Activated T-cell treated with anti-CD3 and anti-CD28 coated beads for 1 hour (primary cell): ENCODE measurements around the gene FBH1.
"Not testable (repeated sequence)": the region's sequence is repeated elsewhere in the genome, so short reads cannot be mapped to it uniquely, and the experiment has no call there.

Source experiments
- DNase-seq: peaks from one replicate; pipeline ENCODE4 v3.0.0-alpha.2; 2020; ENCODE audit warnings: low read depth

FBH1 gene

DNA sequence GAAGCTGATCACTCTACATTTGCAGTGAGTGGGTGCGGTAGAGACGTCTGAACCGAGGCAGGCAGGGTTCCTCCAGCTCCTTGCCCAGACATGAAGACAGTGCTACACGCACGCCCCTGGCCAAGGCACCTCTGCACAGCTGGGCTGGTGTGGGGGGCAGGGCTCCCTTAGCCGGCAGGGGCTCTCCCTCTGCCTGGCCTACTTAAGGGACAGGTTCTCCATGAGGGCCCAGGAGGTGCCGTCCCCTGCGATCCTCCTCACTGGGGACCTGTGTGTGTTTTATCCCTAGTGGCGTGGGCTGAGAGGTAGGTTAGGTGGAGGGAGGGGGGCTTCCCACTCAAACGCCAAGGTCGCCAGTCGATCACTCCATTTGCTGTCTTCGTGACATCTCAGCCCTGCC, 52.0 kb downstream of the FBH1 start:
- no peak for DNase-seq

DNA sequence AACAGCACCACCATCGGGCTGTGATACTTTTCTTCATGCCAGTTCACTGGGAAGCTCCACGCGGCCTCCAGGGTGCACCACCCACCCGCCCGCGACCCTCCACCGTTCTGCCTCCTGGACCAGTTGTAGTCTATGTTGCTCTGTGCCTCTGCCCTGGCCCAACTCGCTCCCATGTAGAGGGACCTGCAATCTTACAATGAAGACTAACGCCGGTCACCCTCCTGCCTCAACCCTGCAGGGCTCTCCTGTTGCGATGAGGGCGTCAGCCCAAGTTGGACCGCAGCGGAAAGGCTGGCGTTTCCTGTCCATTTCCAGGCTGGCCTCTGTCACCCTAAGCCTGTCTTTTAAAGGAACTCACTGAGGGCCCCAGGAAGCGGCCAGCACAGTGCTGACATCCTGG, 52.4 kb downstream of the FBH1 start:
- DNase-seq = no peak

DNA sequence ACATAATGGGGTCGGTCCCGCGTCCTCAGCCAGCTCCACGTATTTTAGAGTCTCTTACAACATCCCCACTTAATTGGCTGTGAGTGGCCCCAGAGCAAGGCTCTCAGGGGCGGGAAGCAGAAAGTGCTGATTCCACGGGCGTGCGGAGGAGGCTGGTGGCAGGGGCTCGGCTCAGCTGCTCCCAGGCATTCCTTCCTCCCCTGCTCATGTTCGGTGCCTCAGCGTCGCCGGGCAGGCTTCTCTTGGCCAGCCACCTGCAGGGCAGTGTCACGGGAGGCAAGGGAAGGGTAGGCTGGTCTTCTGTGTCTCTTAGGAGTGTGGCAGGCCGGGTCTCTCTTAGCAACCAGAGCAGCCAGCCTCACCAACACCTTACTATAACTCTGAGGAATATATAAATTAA, 53.5 kb downstream of the FBH1 start:
- no peak for DNase-seq

DNA sequence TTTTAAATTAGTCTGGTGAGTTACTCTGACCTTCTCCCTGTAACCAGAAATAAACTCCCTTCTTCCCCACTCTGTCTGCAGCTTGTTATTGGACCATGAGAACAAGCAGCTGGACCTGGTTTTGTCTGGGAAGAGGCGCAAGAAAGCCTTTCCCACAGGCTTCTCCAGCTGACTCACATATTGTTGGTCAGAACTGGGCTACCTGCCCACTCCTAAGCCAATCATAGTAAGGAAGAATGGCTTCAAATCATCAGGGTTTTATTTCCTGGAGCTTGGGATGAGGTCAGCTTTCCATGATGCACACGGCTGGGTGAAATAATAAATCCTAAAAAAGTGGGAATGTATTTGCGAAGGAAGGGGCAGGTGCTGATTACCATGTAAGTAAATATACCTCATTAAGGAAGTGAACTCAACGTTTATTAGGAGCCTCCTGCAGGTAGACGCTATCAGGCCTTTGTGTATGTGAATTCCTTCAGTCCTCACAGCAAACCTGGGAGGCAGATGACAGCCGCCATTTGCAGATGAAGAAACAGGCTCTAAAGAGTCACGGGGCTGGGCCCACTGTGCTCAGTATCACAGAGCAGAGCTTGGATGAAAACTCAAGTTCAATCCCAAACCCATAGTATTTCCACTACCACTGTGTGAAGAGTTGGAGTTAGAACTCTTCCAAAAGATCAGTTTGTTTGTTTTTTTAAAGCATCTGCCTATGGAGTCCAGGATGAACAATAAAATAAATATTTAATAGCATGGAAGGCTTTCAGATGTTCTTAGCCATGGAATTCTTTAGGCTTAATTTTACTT, 54.5 kb downstream of the FBH1 start:
- DNase-seq = no peak

DNA sequence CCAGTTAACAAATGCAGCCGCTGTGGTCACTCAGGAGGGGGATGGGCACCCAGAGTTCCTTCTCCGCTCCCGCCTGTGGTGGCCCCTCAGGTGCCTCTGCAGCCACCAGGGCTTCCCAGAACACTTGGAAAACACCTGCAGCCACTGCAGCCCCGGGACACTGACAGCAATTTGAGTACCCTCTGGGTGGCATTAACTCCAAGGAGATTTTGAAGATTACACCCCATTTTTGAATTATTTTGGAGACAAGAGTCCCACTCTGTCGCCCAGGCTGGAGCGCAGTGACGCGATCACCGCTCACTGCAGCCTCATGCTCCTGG, 55.1 kb downstream of the FBH1 start:
- no peak for DNase-seq

DNA sequence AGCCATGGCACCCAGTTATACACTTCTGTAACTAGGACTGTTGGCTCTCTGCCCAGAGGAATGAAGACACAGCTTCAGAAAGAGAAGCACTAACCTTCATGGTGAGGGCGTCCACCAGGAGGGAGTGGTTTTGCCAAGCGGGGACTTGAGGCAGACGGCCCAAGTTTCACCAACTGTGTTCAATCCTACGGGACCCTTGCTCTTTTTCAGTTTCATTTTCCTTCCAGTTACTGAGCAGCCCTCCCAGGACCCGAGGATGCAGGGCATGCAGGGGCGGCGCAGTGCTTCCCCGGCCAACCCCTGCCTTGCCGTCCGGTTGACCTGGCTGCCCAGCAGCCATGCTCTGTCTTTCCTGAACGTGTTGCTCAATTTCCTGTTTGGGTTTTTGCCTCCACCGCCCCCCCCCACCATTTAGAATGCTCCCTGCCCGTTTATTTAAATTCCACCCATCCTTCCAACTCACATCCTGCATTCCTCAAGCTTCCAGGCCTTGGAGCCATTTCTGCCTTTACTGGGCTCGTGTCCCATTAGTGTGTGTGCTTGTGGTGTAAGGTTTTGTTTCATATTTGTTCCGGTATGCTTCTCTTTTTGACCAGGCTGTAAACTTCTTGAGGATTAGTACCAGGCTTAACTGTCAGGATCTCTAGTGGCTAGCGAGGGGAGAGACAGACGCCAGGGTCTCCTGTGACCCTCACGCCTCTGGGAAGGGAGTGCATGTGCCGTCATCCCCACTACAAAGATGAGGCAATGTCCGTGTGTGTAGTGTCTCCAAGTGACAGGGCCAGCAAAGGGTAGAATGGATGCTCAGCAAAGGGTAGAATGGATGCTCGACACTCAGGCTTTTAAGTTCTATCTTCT, 55.7 kb downstream of the FBH1 start:
- no peak for DNase-seq

DNA sequence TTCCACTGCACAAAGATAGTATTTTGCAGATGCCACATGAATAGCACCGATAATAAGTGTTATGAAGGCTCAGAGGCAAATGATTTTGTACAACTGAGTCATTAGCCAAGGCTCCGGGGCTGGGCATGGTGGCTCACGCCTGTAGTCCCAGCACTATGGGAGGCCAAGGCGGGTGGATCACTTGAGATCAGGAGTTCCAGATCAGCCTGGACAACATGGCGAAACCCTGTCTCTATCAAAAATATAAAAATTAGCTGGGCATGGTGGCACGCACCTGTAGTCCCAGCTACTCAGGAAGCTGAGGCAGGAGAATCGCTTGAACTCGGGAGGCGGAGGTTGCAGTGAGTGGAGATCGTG, 56.4 kb downstream of the FBH1 start:
- not testable (repeated sequence) for DNase-seq

DNA sequence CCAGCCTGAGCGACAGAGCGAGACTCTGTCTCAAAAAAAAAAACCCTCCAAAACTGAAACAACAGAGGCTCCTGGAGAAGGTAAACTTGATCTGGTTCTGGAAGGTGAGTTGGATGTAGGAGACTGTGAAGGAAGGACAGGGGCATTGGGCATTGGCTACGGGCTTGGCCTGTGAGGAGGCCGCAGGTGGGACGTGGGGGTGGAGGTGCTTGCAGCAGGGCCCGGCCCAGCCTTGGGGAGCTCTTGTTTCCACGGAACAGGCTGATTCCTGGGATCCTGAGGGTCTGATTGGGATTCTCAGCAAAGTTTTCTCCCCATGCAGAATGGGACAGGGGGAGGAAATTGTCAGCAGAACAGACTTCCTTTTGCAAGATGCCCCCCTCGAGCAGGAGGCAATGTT, 56.7 kb downstream of the FBH1 start:
- DNase-seq = no peak

DNA sequence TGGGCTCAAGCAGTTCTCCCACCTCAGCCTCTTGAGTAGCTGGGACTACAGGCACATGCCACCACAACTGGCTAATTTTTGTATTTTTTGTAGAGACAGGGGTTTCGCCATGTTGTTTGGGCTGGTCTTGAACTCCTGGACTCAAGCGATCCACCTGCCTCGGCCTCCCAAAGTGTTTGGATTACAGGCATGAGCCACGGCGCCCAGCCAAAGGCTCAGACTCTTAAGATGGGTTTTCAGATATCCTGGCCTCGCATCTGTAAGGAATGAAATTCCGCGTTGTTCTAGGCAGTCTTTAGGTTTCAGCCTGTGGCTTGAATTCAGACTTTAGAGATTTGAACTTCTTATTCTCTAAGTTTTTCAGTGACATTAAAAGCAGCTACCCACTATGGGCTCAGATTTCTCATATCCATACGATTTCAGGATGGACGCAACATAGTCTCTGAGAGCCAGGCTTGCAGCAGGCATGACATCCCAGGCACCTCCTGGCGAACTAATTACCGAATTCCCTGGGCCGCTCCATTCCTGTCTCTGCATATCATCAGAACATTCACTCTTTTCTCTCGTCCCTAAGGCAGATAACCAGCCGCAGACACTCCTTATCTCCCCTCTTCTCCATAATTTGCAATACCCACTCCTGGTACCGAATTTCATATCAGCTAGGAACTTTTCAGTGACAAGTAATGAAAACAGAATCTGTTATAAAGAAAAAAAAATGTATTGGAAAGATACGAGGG, 57.6 kb downstream of the FBH1 start:
- DNase-seq = no peak

DNA sequence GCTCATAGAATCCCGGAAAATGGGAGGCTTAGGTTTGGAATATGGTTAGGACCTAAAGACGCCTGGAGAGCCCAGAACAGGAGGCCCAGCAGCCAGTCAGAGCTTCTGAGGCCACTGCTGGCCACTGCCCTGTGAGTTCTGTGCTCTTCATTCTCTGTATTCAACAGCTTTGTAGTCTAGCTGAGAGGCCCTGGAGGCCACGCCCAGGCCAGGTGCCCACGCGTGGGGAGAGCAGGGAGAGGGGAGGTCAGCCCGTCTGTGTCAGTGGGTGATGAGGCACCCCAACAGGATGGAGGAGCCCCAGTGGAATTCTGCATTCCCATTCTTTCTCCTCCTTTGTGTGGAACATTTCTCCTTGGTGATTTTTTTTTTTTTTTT, 58.2 kb downstream of the FBH1 start:
- DNase-seq = no peak

DNA sequence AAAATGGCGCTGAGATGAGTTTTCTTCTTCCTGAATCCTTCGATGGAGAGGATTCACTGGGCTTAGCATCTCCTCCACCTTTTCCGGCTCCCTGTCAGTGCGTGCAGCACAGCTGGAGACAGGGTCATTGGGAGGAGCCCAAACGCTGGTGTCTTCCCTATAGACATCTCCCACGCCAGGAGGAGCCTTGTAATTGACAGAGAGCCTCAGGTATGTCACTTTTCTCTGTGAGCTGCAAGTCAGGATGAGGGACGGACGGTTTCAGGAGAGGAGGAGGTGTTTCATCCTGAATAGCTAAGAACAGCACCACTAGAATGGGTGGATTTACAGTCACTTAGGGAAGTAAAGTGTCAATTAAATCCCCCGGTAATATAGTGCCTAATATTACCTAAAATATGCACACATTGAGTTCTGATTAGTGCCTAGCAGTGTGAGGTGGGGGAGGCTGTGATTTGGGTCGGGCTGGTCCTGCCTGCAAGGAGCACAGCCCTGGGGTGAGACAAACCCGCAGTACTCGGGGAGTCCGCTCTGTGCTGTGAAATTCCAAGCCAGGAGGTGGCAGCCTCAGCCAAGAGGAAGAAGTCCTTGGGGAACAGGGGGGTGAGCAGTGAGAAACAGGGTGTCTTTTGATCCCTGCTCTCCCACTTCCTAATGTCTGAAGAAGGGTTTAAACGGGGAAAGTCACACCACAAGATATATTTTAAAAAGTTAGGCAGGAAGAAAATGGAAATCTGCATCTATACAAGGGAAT, 59.1 kb downstream of the FBH1 start:
- DNase-seq = no peak

DNA sequence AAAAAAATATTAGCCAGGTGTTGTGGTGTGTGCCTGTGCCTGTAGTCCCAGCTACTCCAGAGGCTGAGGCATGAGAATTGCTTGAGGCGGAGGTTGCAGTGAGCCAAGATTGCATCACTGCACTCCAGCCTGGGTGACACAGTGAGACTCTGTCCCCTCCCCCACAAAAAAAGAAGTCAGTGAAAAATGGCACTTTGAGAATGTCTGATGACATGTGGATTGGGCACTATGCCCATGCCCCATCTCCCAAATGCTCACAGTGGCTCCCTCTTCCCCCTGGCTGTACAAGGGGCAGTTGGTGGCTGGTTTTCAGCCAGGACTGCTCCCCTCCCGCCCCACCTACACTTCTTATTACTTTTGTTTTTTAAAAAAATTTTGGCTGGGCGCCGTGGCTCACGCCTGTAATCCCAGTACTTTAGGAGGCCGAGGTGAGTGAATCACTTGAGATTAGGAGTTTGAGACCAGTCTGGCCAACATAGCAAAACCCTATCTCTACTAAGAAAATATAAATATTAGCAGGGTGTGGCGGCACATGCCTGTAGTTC, 61.2 kb downstream of the FBH1 start:
- no peak for DNase-seq

DNA sequence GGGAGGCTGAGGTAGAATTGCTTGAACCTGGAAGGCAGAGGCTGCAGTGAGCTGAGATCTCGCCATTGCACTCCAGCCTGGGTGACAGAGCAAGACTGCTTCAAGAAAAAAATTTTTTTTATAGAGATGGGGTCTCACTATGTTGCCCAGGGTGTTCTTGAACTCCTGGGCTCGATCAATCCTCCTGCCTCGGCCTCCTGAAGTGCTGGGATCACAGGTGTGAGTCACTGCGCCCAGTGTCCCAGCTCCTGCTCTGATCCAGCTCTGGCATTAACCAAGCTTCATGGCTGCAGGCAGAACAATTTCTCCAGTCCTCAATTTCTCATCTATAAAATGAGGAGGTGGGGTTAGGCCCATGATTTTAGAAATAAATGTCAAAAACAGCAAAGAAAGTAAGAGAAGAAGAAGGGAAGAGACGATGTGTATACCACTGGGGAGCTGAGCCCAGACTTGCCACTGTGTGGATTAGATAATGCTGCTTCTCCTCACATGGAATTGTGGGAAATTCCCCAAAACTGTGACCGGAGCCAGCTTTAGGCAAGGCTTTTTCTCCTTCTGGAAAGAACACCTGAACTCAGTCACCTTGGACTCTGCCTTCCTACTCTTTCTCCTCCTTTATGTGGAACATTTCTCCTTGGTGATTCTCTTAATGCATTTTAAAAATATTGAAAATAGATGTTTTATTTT, 61.8 kb downstream of the FBH1 start:
- DNase-seq = no peak

DNA sequence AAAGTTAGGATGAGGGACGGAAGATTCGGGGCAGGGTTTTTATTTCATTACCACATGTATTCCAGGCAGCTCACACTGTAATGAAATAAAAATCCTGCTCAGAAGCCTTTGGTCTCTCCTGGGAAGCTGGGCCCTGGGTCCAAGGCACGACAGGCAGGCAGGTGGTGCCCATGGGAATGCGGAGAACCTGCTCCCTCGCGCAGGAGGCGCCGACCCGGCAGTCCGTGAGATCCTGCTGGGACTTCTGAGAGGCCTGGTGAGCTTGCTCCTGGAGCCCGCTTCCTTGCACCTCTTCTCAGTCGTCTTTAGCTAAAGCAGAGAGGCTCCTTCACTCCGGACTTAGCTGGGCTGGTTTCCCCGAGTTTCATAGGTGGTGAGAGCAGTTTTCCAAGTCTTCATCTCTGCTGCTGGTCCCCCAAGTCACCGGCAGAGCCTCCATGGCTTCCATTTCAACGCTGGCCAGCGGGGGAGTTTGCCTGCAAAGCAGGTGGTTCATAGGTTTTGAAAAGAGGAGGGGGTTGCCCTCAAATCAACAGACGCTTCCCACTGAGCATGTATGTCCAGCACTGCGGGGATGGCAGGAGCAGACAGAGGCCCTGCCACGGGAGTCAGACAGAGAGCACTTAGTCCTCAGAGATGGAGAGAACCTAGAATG, 62.8 kb downstream of the FBH1 start:
- no peak for DNase-seq

DNA sequence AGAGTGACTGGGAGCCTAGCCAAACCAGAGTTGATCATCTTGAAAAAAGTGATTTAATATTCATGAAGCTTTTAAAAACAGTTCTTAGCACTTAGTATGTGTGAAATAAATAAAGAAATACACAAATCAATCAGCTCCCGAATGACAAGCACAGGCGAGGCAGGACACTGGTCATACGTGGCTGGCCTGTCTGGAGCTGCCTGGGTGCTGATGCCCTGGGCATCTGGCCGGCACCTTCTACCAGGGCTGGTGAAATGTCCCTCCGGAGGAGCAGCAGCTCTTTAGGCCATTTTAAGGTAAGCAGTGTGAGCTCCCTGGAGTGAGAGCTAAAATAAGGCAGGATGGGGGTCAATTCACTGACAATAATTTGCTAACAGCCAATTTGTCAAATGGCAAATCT, 63.6 kb downstream of the FBH1 start:
- no peak for DNase-seq

DNA sequence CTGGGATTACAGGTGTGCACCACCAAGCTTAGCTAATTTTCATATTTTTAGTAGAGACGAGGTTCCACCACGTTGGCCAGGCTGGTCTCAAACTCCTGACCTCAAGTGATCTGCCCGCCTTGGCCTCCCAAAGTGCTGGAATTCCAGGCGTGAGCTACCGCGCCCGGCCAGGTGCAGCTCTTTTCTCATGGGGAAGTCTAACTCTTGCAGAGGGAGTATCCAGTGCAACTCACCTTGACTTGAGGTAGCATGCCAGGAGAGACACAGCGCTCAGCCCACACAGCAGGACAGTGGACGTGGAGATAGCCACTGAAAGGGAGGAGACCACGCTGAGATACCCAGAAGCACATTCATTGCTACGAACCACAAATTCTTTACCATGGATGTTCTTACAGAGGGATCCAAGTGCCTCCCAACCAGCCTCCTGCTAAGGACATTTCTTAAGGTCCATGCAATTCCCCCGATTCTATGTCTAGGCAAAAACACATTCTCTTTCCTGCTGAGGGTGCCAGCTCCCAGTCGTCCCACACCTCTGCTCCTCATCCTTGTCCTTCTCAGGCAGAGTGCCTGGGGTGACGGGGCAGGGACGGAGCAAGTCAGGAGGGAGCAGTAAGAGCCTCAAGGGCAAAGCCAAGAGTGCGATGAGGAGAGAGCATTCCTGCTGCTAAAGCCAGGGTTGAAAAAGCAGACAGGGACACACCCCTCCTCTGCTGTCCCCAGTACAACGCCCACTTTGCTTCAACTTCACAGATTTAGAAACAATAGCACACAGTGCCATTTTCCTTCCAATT, 66.3 kb downstream of the FBH1 start:
- DNase-seq = no peak

DNA sequence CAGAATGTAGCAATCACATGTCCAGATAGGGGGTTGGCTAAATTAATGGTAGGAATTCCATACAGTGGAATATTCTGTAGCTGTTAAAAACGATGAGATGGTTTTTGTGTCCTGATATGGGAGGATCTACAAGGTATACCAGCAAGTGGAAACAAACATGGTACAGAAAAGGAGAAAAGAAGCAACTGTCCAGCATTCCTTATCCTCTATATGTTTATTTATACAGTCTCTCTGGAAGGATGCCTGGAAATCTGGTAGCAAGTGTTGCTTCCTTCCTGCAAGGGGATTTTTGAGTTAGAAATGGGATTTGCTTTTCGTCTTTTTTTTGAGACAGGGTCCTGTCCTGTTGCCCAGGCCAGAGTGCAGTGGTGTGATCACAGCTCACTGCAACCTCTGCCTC, 68.0 kb downstream of the FBH1 start:
- DNase-seq = no peak

DNA sequence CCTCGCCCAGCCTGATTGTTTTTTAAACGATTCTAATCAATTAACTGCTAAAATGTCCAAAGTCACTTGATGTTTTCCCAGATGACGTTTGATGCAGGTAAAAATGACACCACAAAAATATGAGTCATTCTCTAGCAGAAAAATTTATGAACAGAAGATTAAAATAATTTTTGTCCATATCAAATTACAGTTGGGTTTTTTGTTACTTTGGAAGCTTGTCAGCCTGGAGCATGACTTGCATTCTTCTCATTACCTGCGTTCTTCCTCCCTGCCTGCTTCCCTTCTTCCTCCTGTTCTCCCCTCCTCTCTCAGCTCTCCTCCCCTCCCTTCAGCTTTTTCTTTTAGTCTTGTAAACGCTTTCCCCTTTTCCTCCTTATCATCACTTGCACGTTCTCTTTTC, 68.6 kb downstream of the FBH1 start:
- no peak for DNase-seq

DNA sequence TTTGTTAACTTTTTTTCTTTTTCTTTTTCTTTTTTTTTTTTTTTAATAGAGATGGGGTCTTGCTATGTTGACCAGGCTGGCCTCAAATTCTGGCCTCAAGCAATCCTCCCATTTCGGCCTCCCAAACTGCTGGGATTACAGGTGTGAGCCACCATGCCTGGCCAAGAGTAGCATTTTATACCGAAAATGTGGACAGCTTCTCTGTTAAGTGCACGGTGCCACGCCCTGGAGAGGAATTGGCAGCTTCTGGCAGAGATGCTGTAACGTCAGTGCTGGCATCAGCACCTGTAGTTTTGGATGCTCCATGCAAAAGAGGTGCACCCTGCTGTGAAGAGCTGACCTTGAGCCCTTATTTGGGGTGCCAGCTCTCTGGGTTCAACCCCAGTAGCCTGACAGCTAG, 69.1 kb downstream of the FBH1 start:
- DNase-seq = no peak

DNA sequence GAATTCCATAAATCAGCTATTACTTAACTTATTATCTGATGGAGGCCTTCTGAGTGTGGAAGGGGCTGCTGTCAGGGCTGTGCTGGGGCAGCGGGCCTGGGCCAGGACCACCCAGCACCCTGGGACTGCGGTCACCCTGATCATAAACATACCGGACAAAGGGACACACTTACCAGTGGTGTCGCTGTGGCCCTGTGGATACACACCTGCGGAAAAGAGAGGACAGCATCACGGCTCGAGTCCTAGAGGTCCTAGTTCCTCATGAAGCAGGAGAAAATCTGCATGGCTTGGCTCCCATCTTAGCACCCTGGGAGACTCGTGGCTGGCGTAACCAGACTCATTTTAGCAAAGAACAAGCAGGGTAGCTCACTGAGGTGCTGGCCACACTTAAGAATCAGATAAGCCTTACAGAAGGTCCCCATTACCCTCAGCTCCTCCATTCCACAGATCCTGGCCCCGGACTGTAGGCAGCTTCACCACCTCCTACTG, 69.6 kb downstream of the FBH1 start:
- no peak for DNase-seq
